ENCODE results near the gene LRG1. TPM values are rescaled to one million over a fixed set of nuclear protein-coding genes. Genes with fewer than 3 reads are reported as not detected.

The LRG1 gene
- total and polyA plus RNA-seq, 4 donors: 57.8 to 1,122 (median 661) TPM

DNA sequence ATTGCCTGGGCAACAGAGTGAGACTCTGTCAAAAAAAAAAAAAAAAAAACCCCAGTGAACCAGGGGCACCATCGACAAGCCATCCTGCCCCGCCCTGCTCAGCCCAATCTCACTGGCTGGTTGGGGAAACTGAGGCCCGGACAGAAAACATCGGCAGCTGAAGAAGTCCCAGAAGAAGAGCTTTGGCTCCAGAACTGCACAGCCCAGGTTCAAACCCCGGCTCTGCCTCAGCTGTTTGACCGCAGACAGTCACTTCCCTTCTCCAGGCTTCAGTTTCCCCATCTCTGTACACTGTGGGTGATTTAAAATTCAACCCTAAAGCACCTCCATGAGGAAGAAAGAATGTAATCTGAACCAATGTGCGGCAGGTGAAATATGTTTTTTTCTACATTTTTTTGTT is 29.1 kb upstream of the LRG1 start:
- H3K9ac ChIP-seq (ENCODE audit: low read depth in 1 of 2, low read length in 2 of 2): no peak overlapping the region
- H3K4me1 ChIP-seq (ENCODE audit: control insufficient read depth in 4 of 4, insufficient read depth in 4 of 4, low read length in 3 of 4): no peaks in the 10 kb centered on the region
- H3K27ac ChIP-seq (ENCODE audit: low read depth in 1 of 2, low read length in 2 of 2): no peak overlapping the region

GRCh38 chr19:4567584-4568071 is 27.8 kb upstream of the LRG1 start:
- H3K27ac ChIP-seq (ENCODE audit: low read depth in 1 of 2, low read length in 2 of 2): no peak overlapping the region
- WGBS: 61% methylated on average over 14 of the region's 14 CpGs
- H3K9ac ChIP-seq (ENCODE audit: low read depth in 1 of 2, low read length in 2 of 2): no peak overlapping the region
- no peak overlapping the region for H3K4me3 ChIP-seq (ENCODE audit: low read depth in 1 of 3, low read length in 3 of 3)
- no peaks in the 10 kb centered on the region for H3K36me3 ChIP-seq (ENCODE audit: control insufficient read depth in 4 of 4, insufficient read depth in 3 of 4, low read depth in 1 of 4, low read length in 3 of 4)
- DNase-seq (ENCODE audit: low spot score): peak; percentile 75
- H3K4me1 ChIP-seq (ENCODE audit: control insufficient read depth in 4 of 4, insufficient read depth in 4 of 4, low read length in 3 of 4): no peaks in the 10 kb centered on the region
- H3K9me3 ChIP-seq (ENCODE audit: control insufficient read depth in 4 of 4, low read length in 3 of 4): no peaks in the 10 kb centered on the region
- TF ChIP-seq HNF4A (conservative IDR thresholded peaks at IDR 0.05) (no peak), REST (IDR thresholded peaks at IDR 0.05) (no peak), RAD21 (IDR thresholded peaks at IDR 0.05) (peak; percentile 49 to 75)
- TF ChIP-seq, protein P1, sequence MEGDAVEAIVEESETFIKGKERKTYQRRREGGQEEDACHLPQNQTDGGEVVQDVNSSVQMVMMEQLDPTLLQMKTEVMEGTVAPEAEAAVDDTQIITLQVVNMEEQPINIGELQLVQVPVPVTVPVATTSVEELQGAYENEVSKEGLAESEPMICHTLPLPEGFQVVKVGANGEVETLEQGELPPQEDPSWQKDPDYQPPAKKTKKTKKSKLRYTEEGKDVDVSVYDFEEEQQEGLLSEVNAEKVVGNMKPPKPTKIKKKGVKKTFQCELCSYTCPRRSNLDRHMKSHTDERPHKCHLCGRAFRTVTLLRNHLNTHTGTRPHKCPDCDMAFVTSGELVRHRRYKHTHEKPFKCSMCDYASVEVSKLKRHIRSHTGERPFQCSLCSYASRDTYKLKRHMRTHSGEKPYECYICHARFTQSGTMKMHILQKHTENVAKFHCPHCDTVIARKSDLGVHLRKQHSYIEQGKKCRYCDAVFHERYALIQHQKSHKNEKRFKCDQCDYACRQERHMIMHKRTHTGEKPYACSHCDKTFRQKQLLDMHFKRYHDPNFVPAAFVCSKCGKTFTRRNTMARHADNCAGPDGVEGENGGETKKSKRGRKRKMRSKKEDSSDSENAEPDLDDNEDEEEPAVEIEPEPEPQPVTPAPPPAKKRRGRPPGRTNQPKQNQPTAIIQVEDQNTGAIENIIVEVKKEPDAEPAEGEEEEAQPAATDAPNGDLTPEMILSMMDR (IDR thresholded peaks at IDR 0.05; ENCODE audit: low read depth, low read length, missing input control): peak; percentile 69
- TF ChIP-seq, protein P2, sequence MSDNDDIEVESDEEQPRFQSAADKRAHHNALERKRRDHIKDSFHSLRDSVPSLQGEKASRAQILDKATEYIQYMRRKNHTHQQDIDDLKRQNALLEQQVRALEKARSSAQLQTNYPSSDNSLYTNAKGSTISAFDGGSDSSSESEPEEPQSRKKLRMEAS (IDR thresholded peaks at IDR 0.05): no peak
- H3K27me3 ChIP-seq (ENCODE audit: control insufficient read depth in 4 of 4, insufficient read depth in 4 of 4, low read length in 3 of 4): no peaks in the 10 kb centered on the region

More for the DNA sequence above, 29.1 kb upstream of the LRG1 start:
- H3K4me3 ChIP-seq (ENCODE audit: low read depth in 1 of 3, low read length in 3 of 3): no peak overlapping the region
- no peaks in the 10 kb centered on the region for H3K9me3 ChIP-seq (ENCODE audit: control insufficient read depth in 4 of 4, low read length in 3 of 4)
- DNase-seq (ENCODE audit: low spot score): no peak
- TF ChIP-seq TAF1 (conservative IDR thresholded peaks at IDR 0.05) (no peak), NR2F2 (IDR thresholded peaks at IDR 0.05) (no peak), ATF3 (IDR thresholded peaks at IDR 0.05) (no peak), RXRA (IDR thresholded peaks at IDR 0.05) (no peak), RAD21 (IDR thresholded peaks at IDR 0.05) (no peak), HNF4G (IDR thresholded peaks at IDR 0.05) (no peak), GABPA (IDR thresholded peaks at IDR 0.05 in 1 of 2, conservative IDR thresholded peaks at IDR 0.05 in 1 of 2) (no peak), ZBTB33 (IDR thresholded peaks at IDR 0.05) (no peak), FOXA1 (IDR thresholded peaks at IDR 0.05) (no peak)
- TF ChIP-seq, protein P2 (IDR thresholded peaks at IDR 0.05): no peak
- WGBS: 80% methylated on average over 7 of the region's 7 CpGs
- no peaks in the 10 kb centered on the region for H3K36me3 ChIP-seq (ENCODE audit: control insufficient read depth in 4 of 4, insufficient read depth in 3 of 4, low read depth in 1 of 4, low read length in 3 of 4)
- H3K27me3 ChIP-seq (ENCODE audit: control insufficient read depth in 4 of 4, insufficient read depth in 4 of 4, low read length in 3 of 4): no peaks in the 10 kb centered on the region
